HepG2 (cell line): ENCODE results near the gene ATP5PB. TPM values are rescaled to one million over a fixed set of nuclear protein-coding genes. Genes with fewer than 3 reads are reported as not detected.

Source experiments
- MBNL3 ChIP-seq: fragments of 250-450 bp; sonication (Bioruptor Pico); conservative IDR thresholded peaks from 2 replicates; pipeline ENCODE4 v1.8.0; 2022; ENCODE audit warnings: mild to moderate bottlenecking, inconsistent platforms
- PLRG1 ChIP-seq: fragments of 450-650 bp; conservative IDR thresholded peaks from 2 replicates; pipeline ENCODE4 v1.6.1; 2016
- SRSF9 ChIP-seq: fragments of 200-400 bp; formaldehyde crosslinking; IDR thresholded peaks from 2 replicates; pipeline ENCODE4 v1.6.1; 2018; ENCODE audit warnings: borderline replicate concordance, mild to moderate bottlenecking, low read depth, low read length; ENCODE audit not compliant: insufficient read depth, poor library complexity, severe bottlenecking
- ZBTB34 ChIP-seq: sonication (generic); formaldehyde crosslinking; IDR thresholded peaks from 2 replicates; pipeline ENCODE4 v1.8.0; 2022; ENCODE audit warnings: mild to moderate bottlenecking, missing genetic modification reagents
- ZBTB37 ChIP-seq: sonication (generic); formaldehyde crosslinking; IDR thresholded peaks from 2 replicates; pipeline ENCODE4 v1.4.0; 2020; ENCODE audit warnings: mild to moderate bottlenecking, missing genetic modification reagents
- polyA plus RNA-seq, 8 experiments: library from polyadenylated mRNA; depleted of rRNA in 3 of 8; stranded (reverse) in 7 of 8; unstranded in 1 of 8; fragments of >200 nt; fragmentation: Illumina TruSeq in 4 of 8; extraction: Trizol in 4 of 8; gene quantifications; 2 replicates each; pipeline versions ENCODE4 v1.2.1 to v1.2.3, GENCODE V29; 2011 to 2016; ENCODE audit warnings: low read depth in 4 of 8, missing spikeins in 1 of 8, mixed read lengths in 1 of 8; ENCODE audit not compliant: insufficient read depth in 1 of 8
- total RNA-seq, 5 experiments: library from RNA; depleted of rRNA; stranded (reverse); fragments of >200 nt; fragmentation: Illumina TruSeq; extraction: Trizol; gene quantifications; 2 replicates each; pipeline ENCODE4 v1.2.3, GENCODE V29; 2016; ENCODE audit warnings: low read depth in 1 of 5
- TF ChIP-seq, protein P1 (sequence below): sonication (generic); formaldehyde crosslinking; IDR thresholded peaks from 2 replicates; pipeline ENCODE4 v1.4.0; 2020; ENCODE audit warnings: mild to moderate bottlenecking, missing genetic modification reagents
- TF ChIP-seq, protein P2 (sequence below): sonication (generic); formaldehyde crosslinking; IDR thresholded peaks from 2 replicates; pipeline ENCODE4 v1.5.1; 2020; ENCODE audit warnings: mild to moderate bottlenecking, missing genetic modification reagents, moderate library complexity
- TF ChIP-seq, protein P3 (sequence below): sonication (generic); formaldehyde crosslinking; IDR thresholded peaks from 2 replicates; pipeline ENCODE4; 2020; ENCODE audit warnings: missing genetic modification reagents, mild to moderate bottlenecking, borderline replicate concordance

Gene ATP5PB
- total and polyA plus RNA-seq, 2 of the 13 experiments (the other 11 are each of a cell fraction or from before 2014, with no cell fraction given) = 297 to 541 TPM

DNA sequence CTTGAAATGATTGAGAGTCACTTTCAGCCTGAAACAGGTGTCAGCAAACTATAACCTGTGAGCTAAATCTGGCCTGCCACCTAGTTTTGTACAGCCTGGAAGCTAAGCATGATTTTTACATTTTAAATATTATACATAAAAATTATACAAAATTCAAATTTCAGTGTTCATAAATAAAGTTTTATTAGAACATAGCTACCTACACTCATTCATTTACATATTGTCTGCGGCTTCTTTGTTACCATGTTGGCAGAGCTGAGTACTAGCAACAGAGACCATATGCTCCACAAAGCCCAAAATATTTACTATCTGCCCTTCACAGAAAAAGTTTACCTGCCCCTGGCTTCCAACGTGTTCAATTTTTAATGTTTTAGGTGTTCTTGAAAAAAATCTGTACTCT lies 16.5 kb downstream of the ATP5PB start (continued):
- TF ChIP-seq, protein P1, sequence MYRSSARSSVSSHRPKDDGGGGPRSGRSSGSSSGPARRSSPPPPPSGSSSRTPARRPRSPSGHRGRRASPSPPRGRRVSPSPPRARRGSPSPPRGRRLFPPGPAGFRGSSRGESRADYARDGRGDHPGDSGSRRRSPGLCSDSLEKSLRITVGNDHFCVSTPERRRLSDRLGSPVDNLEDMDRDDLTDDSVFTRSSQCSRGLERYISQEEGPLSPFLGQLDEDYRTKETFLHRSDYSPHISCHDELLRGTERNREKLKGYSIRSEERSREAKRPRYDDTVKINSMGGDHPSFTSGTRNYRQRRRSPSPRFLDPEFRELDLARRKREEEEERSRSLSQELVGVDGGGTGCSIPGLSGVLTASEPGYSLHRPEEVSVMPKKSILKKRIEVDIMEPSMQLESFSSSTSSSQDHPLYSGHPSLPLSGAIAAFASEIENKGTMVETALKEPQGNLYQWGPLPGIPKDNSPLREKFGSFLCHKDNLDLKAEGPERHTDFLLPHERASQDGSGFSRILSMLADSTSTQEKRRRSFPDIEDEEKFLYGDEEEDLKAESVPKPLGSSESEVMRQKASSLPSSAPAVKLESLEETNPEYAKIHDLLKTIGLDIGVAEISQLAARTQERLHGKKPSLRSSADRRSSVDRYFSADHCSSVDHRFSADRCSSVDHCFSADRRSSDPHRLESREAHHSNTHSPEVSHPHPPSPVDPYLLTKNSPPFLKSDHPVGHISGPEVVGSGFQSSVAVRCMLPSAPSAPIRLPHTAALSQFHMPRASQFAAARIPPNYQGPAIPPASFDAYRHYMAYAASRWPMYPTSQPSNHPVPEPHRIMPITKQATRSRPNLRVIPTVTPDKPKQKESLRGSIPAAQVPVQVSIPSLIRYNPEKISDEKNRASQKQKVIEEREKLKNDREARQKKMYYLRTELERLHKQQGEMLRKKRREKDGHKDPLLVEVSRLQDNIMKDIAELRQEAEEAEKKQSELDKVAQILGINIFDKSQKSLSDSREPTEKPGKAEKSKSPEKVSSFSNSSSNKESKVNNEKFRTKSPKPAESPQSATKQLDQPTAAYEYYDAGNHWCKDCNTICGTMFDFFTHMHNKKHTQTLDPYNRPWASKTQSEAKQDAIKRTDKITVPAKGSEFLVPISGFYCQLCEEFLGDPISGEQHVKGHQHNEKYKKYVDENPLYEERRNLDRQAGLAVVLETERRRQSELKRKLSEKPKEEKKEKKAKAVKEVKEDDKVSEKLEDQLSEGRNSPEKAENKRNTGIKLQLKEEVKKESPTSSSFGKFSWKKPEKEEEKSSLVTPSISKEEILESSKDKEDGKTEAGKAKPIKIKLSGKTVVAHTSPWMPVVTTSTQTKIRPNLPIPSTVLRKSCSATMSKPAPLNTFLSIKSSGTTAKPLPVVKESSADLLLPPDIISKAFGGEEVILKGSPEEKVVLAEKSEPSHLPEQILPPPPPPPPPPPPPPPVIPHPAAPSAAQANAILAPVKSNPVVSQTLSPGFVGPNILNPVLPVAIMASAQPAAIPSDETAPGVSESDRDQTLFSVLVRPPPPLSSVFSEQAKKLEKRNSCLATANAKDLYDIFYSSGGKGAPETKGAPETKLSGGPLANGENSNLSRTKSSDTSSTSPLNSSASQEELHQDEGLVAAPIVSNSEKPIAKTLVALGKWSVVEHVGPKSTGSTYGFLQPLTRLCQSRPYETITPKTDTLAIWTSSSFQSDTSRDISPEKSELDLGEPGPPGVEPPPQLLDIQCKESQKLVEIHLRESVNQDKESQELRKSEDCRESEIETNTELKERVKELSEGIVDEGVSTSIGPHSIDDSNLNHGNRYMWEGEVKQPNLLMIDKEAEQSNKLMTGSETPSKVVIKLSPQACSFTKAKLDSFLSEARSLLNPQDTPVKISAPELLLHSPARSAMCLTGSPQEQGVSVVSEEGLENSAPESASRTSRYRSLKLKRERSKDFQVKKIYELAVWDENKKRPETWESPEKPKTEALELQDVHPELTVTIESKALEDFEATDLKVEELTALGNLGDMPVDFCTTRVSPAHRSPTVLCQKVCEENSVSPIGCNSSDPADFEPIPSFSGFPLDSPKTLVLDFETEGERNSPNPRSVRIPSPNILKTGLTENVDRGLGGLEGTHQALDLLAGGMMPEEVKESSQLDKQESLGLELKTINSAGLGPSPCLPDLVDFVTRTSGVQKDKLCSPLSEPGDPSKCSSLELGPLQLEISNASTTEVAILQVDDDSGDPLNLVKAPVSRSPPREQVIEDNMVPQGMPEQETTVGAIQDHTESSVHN (CRISPR knock-in tag) = no peak
- TF ChIP-seq, protein P2, sequence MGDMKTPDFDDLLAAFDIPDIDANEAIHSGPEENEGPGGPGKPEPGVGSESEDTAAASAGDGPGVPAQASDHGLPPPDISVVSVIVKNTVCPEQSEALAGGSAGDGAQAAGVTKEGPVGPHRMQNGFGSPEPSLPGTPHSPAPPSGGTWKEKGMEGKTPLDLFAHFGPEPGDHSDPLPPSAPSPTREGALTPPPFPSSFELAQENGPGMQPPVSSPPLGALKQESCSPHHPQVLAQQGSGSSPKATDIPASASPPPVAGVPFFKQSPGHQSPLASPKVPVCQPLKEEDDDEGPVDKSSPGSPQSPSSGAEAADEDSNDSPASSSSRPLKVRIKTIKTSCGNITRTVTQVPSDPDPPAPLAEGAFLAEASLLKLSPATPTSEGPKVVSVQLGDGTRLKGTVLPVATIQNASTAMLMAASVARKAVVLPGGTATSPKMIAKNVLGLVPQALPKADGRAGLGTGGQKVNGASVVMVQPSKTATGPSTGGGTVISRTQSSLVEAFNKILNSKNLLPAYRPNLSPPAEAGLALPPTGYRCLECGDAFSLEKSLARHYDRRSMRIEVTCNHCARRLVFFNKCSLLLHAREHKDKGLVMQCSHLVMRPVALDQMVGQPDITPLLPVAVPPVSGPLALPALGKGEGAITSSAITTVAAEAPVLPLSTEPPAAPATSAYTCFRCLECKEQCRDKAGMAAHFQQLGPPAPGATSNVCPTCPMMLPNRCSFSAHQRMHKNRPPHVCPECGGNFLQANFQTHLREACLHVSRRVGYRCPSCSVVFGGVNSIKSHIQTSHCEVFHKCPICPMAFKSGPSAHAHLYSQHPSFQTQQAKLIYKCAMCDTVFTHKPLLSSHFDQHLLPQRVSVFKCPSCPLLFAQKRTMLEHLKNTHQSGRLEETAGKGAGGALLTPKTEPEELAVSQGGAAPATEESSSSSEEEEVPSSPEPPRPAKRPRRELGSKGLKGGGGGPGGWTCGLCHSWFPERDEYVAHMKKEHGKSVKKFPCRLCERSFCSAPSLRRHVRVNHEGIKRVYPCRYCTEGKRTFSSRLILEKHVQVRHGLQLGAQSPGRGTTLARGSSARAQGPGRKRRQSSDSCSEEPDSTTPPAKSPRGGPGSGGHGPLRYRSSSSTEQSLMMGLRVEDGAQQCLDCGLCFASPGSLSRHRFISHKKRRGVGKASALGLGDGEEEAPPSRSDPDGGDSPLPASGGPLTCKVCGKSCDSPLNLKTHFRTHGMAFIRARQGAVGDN (CRISPR knock-in tag) = no peak
- TF ChIP-seq ZBTB37 (no peak), ZBTB34 (CRISPR knock-in tag) (no peak), PLRG1 (no peak), SRSF9 (no peak), MBNL3 (no peak)
- TF ChIP-seq, protein P3, sequence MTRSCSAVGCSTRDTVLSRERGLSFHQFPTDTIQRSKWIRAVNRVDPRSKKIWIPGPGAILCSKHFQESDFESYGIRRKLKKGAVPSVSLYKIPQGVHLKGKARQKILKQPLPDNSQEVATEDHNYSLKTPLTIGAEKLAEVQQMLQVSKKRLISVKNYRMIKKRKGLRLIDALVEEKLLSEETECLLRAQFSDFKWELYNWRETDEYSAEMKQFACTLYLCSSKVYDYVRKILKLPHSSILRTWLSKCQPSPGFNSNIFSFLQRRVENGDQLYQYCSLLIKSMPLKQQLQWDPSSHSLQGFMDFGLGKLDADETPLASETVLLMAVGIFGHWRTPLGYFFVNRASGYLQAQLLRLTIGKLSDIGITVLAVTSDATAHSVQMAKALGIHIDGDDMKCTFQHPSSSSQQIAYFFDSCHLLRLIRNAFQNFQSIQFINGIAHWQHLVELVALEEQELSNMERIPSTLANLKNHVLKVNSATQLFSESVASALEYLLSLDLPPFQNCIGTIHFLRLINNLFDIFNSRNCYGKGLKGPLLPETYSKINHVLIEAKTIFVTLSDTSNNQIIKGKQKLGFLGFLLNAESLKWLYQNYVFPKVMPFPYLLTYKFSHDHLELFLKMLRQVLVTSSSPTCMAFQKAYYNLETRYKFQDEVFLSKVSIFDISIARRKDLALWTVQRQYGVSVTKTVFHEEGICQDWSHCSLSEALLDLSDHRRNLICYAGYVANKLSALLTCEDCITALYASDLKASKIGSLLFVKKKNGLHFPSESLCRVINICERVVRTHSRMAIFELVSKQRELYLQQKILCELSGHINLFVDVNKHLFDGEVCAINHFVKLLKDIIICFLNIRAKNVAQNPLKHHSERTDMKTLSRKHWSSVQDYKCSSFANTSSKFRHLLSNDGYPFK (CRISPR knock-in tag) = no peak
